ENCODE data around the gene RFX8.
"Not testable (repeated sequence)": the region's sequence is repeated elsewhere in the genome, so short reads cannot be mapped to it uniquely, and the experiment has no call there.

The RFX8 gene

GRCh38 chr2:101474731-101475384 is at the start of gene RFX8:
Gene RFX8, minus strand, starts transcription at chr2:101475112. Its CDS starts 8,264 bp downstream, at chr2:101466848.
- DNase-seq = no peak

- DNase-seq = no peak
These were observed 46.6 kb upstream of the RFX8 start for GRCh38 chr2:101521487-101521886.

GRCh38 chr2:101520246-101520645 is 45.3 kb upstream of the RFX8 start:
- no peak for DNase-seq

GRCh38 chr2:101518578-101519492 is 43.9 kb upstream of the RFX8 start:
- DNase-seq = no peak

- DNase-seq = no peak
These were observed 42.9 kb upstream of the RFX8 start for GRCh38 chr2:101517758-101518271.

DNA sequence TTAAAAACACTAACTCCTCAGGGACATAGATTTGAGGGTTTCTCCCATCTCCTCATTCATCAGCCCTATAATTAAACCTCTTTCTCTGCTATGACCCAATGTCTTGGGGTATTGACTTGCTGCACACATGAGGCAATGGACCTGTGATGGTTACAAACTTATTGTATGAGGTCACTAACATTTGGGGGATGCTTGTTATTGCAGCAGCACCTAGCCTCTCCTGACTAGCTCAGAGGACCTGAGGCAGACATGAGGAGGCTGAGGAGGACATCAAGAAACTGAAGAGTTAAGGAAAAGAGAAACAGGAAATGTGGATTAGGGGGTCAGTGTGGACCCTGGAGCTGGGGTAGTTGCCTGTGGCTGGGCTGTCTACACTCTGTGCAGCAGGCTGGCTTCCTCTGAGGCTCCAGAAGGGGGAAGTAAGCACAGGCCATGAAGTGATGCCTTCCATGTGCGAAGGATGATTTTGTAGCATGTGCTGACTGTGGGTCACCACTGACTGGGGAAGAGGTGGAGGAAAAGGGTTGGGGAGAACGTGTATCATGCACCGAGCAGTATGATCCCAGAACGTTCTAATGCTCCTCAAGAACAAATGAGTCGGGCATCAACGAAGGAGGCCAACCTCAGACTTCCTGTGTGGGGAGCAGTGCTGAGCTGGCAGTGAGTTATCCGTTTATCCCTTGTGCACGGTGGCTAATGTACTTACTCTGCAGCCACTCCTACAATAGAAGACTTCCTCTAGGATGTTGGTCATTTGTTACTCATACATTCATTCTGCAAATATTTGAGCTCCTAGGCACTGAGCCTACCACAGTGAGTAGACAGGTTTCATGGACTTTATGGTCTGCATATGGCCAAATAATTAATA is 42.1 kb upstream of the RFX8 start:
- DNase-seq = no peak

DNA sequence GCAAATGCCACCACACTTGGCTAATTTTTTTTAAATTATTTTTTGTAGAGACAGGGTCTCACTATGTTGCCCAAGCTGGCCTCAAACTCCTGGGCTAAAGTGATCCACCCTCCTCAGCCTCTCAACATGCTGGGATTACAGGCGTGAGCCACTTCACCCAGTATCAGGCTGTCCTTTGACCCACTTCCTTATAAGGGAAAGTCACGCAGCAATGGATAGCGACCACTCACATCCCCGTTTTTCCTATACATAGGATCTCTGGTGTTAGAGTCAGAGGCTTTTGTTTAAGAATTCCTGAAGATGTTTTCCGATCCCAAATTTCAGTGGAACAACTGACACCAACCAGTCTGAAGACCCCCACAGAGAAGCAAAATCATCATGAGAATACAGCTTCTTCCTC is 41.4 kb upstream of the RFX8 start:
- DNase-seq = no peak

GRCh38 chr2:101515477-101515876 is 40.6 kb upstream of the RFX8 start:
- DNase-seq = no peak

DNA sequence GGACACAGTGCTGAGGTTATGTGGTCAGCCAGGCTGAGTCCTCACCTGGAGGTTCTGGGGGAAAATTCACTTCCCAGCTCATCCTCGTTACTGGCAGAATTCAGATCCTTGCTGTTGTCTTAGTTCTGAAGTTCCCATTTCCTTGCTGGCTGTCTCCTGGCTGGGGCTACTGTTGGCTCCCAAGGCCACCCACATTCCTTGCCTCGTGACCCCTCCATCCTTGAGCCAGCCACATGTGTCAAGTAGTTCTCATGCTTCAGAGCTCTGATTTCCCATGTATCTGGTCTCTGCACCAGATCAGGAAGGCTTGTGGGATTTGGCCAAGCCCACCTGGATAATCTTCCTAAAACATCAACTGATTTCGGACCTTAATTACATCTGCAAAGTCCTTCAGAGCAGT is 38.1 kb upstream of the RFX8 start:
- no peak for DNase-seq

DNA sequence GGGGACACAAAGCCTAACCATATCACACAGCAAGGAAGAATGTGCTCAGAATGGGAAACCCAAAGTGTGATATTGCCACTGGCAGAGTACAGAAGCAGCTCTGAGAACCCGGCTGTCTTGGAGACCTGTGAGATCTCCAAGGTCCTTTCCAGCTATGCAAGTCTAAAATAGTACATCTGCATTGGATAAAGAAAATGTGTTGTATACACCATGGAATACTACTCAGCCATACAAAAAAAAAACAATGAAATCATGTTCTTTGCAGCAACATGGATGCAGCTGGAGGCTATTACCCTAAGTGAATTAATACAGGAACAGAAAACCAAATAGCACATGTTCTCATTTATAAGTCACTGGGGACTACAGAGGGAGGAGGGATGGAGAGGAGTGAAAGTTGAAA is 36.5 kb upstream of the RFX8 start:
- no peak for DNase-seq

DNA sequence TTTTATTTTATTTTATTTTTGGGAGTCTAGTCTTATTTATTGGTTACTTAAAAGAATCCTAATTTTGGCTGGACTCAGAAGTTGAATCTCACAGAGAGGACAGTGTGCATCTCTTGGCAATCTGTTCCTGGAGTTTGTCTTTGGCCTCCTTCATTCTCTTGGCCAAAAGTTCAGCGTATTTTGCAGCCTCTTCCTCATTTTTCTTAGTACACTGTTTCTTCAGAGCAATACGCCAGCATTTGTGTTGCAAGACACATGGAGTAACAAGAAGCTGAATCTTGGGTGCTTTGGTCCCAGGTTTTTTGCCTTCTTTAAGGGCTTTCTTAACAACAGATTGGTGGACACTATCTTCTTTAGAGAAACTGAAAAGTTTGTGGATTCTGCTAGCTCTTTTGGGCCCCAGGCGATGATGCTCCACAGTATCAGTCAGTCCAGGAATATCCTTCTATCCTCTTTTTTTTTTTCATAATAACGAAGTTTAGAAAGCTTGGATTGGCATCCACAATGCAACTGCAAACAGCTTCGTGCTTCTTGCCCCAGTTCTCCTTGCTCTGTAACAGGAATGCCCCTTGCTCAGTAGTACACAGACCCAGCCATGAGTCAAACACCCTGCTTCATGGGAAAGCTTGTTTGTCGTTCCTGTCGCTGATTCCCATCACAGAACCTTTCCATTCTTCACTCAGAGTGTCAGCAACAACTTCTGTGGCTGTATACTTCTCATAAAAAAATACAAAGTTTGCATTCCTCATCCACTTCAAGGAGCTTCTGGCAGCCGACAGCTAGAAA is 34.8 kb upstream of the RFX8 start:
- no peak for DNase-seq

DNA sequence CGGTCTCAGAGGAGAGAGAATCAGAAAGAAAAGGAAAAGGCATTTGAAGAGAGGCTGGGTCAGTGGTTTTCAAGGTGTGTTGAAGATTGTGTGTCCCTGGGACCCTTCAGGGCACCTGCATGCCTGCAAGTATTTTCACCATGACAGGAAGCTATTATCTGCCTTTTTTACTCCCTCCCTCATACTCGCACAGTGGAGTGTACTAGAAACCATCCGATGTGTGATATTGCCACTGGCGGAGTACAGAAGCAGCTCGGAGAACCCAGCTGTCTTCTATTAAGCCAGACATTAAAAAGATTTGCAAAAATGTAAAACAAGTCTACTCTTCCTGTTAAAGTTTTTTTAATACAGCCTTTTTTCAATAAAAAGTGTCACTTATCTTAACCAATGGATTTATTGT is 33.7 kb upstream of the RFX8 start:
- no peak for DNase-seq

GRCh38 chr2:101505276-101505675 is 30.4 kb upstream of the RFX8 start:
- not testable (repeated sequence) for DNase-seq

- not testable (repeated sequence) for DNase-seq
These were observed 29.8 kb upstream of the RFX8 start for GRCh38 chr2:101504744-101505143.

DNA sequence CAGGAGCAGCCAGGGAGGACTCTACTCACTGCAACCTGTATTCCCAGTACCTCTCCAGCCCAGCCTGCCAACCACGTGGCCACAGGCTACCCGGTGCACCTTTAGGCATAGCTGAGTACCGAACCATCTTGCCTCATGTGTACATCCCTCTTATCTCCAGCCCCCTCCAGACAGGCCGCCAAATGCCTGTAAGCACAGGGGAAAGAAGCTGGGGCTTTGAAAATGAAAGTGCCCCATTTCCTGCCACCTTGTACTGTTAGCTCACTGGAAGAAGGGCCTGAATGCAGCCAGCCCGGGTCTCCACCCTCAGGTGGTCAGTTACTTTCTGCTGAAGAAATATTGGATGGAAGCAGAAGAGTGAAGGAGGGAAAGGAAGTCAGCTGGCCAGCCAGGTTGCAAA is 27.2 kb upstream of the RFX8 start:
- DNase-seq = no peak

DNA sequence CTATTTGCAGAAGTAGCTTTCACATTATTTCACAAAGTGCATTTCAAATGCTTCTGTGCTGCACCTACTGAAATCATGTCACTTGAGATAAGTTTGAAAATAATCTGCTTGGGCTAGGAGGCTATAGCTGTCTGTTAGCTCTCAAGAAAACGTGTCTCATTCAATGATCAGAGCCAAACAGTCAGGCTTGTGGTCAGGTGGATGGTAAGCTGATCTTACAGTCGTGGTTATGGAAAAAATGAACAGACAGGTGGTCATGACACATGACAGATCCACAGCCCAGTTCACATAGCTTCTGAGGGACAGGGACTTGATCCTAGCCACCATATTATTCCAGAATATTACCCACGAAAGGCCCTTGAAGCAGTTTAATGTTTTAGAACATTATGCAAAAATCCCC is 26.5 kb upstream of the RFX8 start:
- DNase-seq = no peak

DNA sequence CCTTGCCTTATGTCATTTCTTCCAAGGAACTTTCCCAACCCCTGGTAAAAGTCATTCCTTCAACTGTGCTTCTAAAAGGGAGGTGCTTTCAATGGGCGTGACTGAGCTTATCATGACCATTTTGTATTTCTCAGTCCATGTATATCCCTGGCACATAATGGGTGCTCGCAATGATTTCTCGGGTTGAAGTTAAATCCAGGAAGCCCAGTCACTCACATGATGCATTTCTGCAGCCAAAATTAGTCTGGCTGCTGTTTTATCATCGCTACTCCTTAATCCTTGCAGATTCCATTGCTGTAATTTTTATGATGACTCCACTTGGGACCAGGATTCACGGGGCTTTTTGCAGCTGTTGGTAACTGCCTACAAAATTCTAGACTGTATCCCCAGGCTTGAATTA is 25.9 kb upstream of the RFX8 start:
- DNase-seq = no peak

GRCh38 chr2:101500180-101500579 is 25.3 kb upstream of the RFX8 start:
- no peak for DNase-seq

DNA sequence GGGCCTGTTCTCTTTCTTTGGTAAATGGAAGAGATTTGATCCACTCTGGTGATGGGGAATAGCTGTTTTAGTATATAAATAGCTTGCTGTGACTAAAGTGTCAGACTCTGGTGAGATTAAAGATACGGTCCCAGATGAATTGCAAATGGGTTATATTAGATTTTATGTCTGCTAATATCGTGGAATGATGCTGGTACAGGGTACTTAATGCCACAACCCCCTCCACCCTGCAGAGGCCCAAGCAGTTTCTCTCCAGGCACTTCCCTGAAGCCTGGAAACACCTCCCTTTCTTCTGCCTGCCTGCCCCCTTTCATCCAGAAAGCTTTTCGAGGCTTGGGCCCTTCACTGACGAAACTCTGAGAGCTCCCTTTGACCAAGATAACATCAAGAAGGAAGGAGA is 21.4 kb upstream of the RFX8 start:
- DNase-seq = no peak

GRCh38 chr2:101492936-101493473 is 18.1 kb upstream of the RFX8 start:
- no peak for DNase-seq

DNA sequence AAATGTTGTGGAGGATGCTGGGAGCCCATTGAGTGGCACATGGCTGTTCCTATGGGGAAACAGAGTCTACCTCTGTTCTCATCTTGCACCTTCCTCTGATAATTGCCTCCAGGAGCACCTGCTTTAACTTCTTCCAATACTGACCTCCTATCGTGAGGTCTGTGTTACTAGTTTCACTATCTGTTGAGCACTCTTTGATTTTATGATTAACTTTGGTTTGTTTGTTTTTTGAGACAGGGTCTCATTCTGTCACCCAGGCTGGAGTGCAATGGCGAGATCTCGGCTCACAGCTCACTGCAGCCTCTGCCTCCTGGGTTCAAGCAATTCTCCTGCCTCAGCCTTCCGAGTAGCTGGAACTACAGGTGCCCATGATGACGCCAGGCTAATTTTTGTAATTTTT is 12.1 kb upstream of the RFX8 start:
- no peak for DNase-seq

DNA sequence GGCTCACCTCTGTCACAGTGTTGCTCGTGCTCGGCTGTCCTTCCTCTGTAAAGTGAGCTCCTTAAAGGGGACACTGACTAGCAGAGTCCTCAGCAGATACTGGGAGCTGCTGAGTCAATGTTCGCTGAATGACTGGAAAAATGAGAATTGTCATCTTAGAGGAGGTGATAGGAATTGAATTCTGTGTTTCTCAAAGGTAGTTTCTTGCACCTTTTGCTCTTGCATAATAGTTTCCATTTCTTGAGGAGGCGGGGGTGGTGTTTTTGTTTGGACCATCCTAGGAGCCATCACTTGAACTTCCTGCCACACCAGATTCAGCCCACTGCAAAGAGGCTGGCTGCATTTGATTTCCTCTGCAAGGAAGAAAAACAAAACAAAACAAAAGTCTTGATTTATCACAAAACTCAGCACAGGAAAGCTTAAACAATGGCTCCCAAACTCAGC is 11.4 kb upstream of the RFX8 start:
- DNase-seq = no peak

Measured in NCI-H1436 treated with DMSO at 0.1 percent for 48 hours (cell line).